Right ventricle myocardium superior (tissue), 1 donor: Measurements from ENCODE around the gene PTMS. TPM values are rescaled to one million over a fixed set of nuclear protein-coding genes. Genes with fewer than 3 reads are reported as not detected.
A peak's percentile ranks its signal among the peaks of the same experiment; 100 is the strongest.

Experiments
- ATAC-seq: fragments of 200-7000 bp; cut with Tn5 transposase; one replicate; pipeline ENCODE4 v1.9.1; 2020; ENCODE audit warnings: mild to moderate bottlenecking; ENCODE audit not compliant: poor library complexity
- DNase-seq: peaks from one replicate; pipeline ENCODE4 v3.0.0-alpha.2; 2020
- intact Hi-C: fragments of 100-400 bp; cut with DNase I; formaldehyde crosslinking; loops from one replicate; pipeline ENCODE4 v1.11.2; 2022
- total RNA-seq: library from RNA; stranded (reverse); fragmentation: NEBNext Ultra II Directional; extraction: Animal tissue kit (Norgen Biotek cat#: 25700); gene quantifications from one replicate; pipeline ENCODE4 v1.2.1, GENCODE V29; 2021
- donor health status: DM: no; HTN: yes; CAD: no; lungs with severe emphysema.

Gene PTMS
- total RNA-seq, 1 donor from 2014 or later: 108 TPM

DNA sequence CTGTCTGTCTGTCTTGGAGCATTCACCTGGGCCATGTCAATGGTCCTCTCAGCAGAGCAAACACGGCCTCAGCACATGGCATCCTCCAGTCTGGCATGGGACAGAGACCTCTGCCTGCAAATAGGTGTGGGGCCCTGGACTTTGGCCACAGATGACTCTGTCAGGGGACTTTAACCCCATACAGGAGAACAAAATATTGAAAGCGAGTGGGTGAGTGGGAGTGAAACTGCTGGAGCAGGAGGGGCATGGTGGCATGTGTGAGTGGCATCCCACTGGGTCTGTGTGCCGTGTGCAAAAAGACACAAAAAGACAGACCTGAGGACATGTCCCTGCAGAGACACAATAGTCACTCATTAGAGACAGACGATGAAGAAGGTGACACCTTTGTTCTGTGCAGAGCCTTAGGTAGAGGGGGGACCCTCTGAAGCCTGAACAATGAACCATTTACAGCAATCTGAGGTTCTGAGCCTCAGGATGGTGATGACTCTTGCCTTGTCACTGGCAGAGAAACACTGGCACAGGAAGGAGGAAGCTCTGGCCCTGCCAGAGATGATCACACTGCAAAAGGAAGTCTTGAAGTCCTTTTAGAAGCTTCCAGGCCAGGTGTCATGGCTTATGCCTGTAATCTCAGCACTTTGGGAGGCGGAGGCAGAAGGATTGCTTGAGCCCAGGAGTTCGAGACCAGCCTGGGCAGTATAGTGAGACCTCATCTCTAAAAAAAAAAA is 13.7 kb downstream of the PTMS start:
- DNase-seq: no peak
- no peak for ATAC-seq
- intact Hi-C loops: loop anchor here (2.0 to 5.0 kb wide), 2 partner anchors 27 to 43 kb away; partner anchors contain the start of gene MLF2

DNA sequence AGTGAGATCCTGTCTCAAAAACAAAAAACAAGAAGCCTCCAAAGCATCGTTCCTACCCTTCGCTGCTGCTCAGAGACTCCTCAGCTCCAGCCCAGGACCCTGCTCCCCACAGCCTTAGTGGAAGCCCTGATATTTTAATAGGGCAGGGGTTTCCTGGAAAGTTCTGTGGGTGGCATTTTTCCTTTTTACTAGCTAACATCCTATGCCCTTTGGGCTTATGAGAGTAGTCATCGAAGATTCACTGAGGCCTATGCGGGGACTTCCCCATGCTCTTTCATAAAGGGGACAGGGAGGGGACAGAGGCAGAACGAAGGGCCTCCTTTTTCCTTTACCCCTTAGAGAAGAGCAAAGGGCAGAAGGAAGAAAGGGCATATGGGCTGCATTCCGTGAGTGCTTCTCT is 14.4 kb downstream of the PTMS start:
- intact Hi-C loops: no loop called here
- no peak for ATAC-seq
- DNase-seq: no peak

DNA sequence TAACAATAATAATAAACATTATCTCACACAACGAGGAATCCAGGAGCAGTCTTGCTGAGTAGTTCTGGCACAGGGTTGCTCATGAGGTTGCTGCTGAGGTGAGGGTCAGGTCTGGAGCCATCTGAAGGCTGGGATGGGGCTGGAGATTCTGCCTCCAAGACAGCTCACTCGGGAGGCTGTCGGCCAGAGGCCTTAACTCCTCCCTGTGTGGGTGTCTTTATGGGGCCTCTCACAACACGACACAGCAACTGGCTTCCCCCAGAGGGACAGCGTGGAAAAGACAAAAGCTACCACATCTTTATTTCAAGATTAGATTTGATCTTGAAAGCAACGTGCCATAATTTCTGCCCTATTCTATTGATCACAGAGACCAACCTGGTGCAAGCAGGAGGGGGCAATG is 16.0 kb downstream of the PTMS start:
- ATAC-seq (no peak), DNase-seq (no peak)
- intact Hi-C loops: no loop called here

DNA sequence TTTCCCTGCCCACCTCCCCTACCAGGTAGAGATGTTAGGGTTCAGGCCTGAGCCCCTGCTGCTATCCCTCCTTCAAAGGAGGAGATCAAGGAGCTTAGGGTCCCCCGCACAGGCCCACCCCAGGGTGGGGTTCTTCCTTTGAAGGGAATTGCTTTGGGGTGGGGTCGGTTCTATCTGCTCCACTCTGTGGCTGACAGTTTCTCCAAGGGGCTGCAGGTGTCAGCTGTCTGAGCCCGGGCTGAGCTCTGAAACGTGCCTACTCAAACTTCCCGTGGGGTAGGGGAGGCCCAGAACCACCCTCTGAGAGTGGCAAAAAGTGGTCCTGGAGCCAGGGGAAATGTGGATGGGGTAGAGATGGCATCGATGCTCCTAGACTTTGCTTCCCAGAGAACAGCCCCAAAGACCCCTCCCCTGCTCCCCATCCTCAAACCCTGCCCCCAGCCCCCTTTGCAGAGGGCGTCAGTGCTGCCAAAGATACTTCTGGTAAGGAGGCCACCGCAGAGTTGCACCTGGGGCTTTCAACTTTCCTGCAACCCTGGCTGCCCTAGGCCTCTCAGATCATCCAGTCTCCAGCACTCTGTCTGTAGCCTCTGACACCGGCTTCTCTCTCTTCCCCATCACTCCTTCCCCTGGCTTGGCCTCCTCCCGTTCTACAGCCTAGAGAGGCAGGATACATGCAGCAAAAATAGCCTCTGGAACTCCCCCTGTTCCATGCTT is 16.8 kb downstream of the PTMS start:
- DNase-seq (no peak), ATAC-seq (no peak)
- intact Hi-C loops: no loop called here

DNA sequence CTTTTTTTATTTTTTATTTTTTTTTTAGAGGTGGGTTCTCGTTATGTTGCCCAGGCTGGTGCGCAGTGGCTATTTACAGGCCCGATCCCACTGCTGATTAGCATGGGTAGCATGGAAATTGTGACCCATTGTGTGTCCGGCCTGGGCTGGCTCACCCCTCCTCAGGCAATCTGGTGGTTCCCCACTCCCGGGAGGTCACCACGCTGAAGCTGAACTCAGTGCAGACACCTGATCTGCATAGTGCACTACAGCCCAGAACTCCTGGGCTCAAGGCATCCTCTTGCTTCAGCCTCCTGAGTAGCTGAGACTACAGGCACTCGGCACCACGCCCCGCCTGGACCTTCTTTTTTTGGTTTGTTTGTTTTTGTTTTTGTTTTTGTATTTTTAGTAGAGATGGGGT is 17.7 kb downstream of the PTMS start:
- ATAC-seq (no peak), DNase-seq (no peak)
- intact Hi-C loops: no loop called here

DNA sequence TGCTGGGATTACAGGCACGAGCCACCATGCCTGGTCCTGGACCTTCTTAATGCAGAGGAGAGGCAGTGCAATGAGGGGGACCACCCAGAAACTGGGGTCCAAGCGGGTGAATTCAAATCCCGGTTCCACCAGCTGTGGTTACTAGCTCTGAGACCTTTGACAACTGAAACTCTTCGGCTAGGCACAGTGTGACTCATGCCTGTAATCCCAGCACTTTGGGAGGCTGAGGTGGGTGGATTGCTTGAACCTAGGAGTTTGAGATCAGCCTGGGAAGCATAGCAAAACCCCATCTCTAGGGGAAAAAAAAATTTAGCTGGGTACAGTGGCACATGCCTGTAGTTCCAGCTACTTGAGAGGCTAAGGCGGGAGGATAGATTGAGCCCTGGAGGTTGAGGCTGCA is 18.1 kb downstream of the PTMS start:
- ATAC-seq: no peak
- DNase-seq: no peak
- intact Hi-C loops: no loop called here

DNA sequence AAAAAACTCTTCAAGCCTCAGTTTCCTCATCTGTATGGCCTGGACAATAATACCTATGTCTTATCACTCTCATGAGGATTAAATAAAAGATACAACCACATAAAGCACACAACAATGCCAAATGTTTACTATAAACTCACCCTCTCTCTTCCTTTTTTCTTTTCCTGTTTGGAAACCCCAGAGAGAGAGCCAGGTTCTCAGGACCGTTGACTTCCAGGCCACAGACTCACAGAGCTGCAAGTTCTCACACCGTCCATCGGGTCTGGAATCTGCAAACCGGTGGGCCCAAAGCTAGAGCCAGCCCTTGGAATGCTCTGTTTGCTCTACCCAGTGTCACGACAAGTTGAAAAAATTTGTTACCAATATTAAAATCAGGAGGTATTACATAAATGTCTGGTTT is 18.6 kb downstream of the PTMS start:
- intact Hi-C loops: no loop called here
- ATAC-seq: no peak
- DNase-seq: no peak

DNA sequence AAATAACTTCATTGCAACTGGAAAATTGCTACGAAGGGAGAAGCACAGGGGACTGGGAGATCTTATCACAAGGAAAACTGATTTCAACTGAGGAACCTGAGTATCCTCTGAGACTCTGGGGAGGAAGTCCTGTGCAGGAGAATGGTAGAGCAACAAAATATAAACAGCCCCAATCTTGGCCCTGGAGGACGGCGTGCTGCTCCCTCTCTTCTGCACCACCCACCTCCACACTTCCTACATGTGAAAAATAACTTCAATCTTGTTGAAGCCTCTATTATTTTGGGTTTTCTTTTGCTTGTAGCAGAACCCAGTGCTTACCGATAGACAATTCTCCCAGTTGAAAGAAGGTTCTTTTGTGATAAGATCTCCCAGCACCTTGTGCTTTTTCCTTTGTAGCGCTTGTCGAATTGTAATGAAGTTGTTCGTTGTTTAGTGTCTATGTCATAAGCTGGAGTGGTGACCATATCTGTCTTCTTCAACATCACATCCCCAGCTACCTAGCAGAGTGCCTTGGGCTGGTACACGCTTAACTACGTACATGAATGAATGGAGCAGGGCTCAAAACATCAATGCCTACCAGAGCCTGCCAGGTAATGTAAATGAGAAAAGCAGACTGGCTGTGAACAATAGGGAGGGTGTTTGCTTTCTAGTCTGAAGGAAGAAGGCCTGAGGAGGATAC is 20.4 kb downstream of the PTMS start:
- intact Hi-C loops: no loop called here
- ATAC-seq: no peak

DNA sequence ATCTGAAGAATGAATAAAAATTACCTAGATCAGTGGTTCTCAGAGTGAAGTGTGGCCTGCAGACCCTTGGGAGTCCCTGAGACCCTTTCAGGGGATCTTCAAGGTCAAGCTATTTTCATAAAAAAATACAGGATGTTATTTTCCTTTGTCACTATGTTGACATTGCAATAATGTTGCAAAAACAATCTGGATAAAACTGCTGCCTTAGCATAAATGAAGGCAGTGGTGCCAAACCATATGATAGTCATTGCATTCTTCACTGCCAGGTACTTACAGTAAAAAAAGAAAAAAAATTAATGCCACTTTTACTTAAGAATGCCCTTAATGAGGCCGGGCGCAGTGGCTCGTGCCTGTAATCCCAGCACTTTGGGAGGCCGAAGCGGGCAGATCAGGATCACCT is 21.1 kb downstream of the PTMS start:
- no peak for ATAC-seq
- intact Hi-C loops: no loop called here
- DNase-seq: no peak

More for the DNA sequence above, 20.4 kb downstream of the PTMS start:
- no peak for DNase-seq

DNA sequence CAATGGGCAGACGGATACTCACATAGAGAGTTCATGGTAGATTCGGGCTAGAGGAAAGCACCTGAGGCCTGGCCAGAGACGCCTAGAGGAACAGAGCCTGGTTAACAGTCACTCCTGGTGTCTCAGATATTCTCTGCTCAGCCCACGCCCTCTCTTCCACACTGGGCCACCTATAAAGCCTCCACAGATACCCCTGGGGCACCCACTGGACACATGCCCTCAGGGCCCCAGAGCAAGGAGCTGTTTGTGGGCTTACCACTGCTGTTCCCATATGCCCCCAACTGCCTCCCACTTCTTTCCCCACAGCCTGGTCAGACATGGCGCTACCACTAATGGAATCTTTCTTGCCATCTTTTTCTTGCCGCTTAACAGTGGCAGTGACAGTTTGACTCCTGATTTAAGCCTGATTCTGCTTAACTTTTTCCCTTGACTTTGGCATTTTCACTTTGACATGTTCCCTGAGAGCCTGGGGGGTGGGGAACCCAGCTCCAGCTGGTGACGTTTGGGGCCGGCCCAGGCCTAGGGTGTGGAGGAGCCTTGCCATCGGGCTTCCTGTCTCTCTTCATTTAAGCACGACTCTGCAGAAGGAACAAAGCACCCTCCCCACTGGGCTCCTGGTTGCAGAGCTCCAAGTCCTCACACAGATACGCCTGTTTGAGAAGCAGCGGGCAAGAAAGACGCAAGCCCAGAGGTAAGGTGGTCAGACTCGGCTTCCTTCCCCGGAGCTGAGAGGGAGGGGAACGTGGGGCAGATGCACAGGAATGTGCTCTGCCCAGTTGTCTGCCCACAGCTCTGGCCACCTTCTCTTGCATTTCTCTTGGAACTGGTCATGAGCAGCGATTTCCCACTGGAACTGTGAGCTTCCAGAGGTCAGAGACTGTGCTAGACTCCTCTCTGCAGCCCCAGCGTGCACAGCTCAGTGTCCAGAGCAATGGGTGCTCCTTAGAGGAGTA is 23.1 kb downstream of the PTMS start, which contains the start of gene CD4:
Gene CD4 (plus strand): TSS at position 557 of the 953 bp plus-strand sequence. CDS start 10,611 bp downstream, outside the sequence.
- DNase-seq (peak; percentile 87), ATAC-seq (peak; percentile 76)
- intact Hi-C loops: no loop called here

DNA sequence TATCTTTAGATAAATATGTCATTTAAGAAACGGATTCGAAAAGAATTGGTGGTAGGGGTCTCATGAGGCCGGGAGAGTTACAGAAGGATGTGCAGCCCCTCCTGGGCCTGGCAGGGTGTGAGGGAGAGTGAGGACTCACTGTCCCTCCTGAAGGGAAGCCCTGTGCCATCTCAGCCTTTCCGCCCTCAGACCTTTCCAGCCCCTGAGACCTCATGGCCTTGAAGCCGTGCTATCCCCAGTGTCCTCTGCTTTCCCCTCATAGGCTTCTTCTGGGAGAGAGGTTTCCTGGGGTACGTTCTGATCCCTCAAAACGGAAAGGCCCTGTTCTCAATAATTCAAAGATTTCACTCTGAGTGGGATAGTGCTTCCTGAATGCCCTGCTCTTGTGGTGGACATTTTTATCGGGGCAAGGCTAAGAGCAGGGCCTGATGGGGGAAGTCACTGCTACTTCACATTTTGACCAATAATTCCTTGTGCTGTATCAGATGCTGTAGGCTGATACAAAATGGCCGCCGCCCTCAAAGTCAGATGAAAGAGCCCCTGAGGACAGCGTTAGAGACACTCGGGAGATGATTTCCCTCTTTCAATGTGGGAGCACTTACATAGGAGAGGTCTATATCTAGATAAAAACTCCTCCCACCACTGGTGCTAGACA is 24.5 kb downstream of the PTMS start:
- DNase-seq (no peak), ATAC-seq (no peak)
- intact Hi-C loops: no loop called here

DNA sequence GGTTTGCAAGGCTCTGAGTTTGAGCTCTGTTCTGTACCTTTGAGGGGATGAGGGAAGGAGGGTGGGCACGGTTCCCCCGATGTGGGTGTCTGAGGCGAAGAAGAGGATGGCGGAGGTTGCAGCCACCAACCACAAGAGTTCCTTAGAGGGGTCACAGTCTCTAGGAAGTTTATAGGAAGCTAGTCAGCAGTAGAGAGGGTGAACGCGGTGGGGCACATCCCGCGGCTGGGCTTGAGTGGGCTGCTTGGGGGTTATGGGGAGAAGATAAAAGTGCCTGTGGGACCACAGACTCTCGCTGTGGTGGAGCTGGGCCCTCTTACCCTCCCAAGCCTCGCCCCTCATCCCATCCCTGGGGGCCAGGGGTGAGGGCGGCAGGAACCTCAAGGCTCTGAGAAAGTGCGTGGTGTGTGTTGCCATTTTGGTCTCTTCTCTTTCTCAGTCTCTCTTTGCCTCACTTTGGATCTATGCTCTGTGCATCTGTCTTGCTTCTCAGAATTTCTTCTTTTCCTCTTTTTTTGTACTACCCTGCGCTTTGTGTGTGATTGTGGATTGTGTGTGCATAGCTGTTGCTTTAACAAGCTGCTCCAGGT is 25.9 kb downstream of the PTMS start:
- intact Hi-C loops: no loop called here
- ATAC-seq: no peak

DNA sequence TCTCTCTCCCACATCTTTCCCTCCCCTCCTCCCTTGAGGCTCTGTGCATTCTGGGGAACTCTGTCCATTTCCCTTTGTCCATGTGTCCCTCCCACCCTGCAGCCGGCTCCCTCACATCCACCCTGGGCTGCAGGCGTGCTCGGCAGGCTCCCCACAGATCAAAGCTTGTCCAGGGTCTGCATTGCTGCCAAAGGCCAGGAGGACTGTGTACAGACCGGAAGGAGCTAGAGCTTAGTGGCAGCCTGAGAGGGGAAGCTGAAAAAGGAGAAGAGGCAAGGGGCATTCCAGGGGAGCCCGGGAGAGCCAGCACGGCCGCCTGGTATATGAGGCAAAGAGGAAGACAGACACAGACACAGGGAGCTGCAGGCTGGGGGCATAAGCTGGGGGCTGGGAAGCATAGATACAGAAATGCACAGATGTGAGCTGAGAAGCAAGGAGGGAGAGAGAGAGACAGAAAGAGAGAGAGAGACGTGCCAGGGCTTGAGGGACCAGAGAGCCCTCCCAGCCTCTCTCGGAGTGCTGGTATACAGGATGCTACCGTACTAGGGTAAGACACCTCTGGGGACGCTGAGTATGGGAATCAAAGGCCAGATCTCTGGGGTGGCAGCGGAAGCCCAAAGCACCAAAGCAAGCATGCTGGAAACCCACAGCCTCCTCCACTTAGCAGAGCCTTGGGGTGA is 26.5 kb downstream of the PTMS start:
- peak; percentile 73 for DNase-seq
- intact Hi-C loops: no loop called here
- peak; percentile 59 for ATAC-seq

More for the DNA sequence above, 25.9 kb downstream of the PTMS start:
- no peak for DNase-seq

DNA sequence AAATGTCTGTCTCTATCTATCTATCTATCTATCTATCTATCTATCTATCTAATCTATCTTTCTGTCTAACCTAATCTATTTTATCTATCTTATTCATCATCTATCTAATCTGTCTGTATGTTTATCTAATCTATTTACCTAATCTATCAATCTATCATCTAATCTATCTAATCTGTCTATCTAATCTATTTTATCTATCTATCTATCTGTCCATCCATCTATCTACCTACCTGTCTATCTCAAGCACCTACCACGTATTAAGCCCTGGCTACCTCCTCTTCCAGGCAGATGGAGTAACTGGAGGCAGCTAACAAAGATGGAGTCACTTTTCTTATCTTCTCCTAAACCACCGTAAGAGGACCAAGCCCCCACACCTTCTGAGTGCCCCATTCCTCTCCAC is 28.9 kb downstream of the PTMS start:
- ATAC-seq: no peak
- DNase-seq: no peak
- intact Hi-C loops: no loop called here

DNA sequence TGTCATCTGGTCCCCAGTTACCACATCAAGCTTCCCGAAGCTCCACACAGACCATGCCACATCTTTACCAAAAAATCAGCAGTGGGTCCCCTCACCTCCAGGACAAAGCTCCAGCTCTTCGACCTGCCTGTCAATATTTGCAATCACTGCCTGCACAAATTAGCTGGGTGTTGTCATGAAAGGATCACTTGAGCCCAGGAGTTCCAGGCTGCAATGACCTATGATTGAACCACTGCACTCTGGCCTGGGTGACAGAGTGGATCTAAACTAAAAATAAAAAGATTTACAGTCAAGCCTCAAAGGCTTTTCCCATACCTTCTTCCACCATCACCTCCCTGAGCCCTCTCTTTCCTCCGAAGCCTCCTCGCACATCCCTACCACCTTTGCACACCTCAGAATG is 30.4 kb downstream of the PTMS start:
- ATAC-seq (no peak), DNase-seq (no peak)
- intact Hi-C loops: no loop called here

DNA sequence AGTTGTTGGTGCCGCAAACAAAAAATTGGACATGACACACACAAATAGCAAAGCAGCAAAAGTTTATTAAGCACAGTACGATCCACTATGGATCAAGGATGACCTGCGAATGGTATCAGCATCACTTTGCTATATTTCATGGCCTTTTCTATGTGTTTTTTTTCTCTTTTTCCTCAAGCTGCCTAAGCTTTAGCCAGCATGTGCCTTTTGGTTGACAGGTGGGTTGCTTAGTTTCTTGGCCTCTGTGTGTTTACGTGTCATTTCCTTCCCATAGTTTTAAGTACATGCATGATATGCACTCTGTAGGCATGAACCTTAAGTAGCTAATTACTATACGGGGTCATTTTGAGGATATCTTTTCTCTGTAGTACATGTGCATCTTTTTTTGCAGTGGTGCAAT is 33.0 kb downstream of the PTMS start:
- intact Hi-C loops: no loop called here
- ATAC-seq: no peak
- DNase-seq: no peak

DNA sequence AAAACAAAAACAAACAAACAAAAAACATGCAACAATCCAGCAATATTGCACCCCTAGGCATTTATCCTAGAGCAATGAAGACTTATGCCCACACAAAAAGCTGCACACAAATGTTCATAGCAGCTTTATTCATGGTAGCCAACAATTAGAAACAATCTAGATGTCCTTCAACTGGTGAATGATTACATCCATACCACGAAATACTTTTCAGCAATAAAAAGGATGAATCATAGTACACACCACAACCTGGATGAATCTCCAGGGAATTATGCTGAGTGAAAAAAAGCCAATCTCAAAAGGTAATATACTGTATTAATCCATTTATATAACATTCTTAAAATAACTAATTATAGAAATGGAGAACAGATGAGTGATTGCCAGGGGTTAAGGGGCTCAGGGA is 41.0 kb downstream of the PTMS start:
- intact Hi-C loops: no loop called here
- no peak for DNase-seq

More for the DNA sequence above, 41.0 kb downstream of the PTMS start:
- no peak for ATAC-seq
